Retinal pigment epithelial cell (primary cell): Measurements from ENCODE around the gene SLC7A7.
"Not testable (repeated sequence)": the region's sequence is repeated elsewhere in the genome, so short reads cannot be mapped to it uniquely, and the experiment has no call there.

Experiments
- DNase-seq: peaks from one replicate; pipeline ENCODE4 v3.0.0-alpha.2; 2010; ENCODE audit warnings: low read depth
- H3K4me3 ChIP-seq: 2 replicates; pipeline ENCODE4 v1.5.1; 2011; ENCODE audit warnings: mild to moderate bottlenecking, low read length, control low read depth, moderate library complexity
- TF ChIP-seq, protein P1 (sequence below): conservative IDR thresholded peaks from 2 replicates; pipeline ENCODE4 v1.5.1; 2011; ENCODE audit warnings: low read depth, low read length, control low read depth, inconsistent platforms

The SLC7A7 gene

DNA sequence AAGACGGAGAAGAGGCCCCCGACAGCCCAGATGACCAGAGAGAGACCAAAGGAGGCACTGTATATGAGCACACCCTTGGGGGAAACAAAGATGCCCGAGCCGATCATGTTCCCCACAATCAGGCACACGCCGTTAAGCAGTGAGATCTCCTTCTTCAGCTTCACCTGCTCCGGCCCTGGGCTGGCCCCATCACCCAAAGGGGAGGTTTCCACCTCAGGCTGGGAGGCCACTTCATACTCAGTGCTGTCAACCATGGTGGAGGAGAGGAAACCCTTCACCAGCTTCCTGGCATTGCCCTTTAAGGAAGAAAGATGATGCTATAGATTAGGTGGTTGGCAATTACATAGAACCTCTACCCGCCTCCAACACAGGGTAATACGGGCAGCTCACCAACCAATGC, 2.1 kb downstream of the SLC7A7 start:
- no peak overlapping the region for H3K4me3 ChIP-seq
- TF ChIP-seq, protein P1, sequence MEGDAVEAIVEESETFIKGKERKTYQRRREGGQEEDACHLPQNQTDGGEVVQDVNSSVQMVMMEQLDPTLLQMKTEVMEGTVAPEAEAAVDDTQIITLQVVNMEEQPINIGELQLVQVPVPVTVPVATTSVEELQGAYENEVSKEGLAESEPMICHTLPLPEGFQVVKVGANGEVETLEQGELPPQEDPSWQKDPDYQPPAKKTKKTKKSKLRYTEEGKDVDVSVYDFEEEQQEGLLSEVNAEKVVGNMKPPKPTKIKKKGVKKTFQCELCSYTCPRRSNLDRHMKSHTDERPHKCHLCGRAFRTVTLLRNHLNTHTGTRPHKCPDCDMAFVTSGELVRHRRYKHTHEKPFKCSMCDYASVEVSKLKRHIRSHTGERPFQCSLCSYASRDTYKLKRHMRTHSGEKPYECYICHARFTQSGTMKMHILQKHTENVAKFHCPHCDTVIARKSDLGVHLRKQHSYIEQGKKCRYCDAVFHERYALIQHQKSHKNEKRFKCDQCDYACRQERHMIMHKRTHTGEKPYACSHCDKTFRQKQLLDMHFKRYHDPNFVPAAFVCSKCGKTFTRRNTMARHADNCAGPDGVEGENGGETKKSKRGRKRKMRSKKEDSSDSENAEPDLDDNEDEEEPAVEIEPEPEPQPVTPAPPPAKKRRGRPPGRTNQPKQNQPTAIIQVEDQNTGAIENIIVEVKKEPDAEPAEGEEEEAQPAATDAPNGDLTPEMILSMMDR: no peak

DNA sequence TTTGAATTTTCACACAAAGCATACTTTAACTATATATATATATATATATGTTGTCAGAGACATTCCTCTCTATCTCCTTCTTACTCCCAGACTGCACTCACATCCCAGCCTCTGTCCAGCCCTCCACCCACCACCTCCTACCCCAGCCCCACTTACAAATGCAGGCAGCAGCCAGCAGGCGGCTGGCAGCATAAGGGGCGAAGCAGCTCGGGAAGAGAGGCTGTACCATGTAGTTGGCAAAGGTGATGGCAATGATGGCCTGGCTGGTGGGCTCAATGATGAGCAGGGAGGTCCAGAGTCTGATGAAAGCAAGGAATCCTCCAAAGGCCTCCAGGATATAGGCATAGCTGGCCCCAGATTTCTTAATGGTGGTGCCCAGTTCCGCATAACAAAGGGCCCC, 2.5 kb downstream of the SLC7A7 start:
- no peak for DNase-seq
- TF ChIP-seq, protein P1: no peak
- no peak overlapping the region for H3K4me3 ChIP-seq

More for the DNA sequence above, 2.1 kb downstream of the SLC7A7 start:
- no peak for DNase-seq

DNA sequence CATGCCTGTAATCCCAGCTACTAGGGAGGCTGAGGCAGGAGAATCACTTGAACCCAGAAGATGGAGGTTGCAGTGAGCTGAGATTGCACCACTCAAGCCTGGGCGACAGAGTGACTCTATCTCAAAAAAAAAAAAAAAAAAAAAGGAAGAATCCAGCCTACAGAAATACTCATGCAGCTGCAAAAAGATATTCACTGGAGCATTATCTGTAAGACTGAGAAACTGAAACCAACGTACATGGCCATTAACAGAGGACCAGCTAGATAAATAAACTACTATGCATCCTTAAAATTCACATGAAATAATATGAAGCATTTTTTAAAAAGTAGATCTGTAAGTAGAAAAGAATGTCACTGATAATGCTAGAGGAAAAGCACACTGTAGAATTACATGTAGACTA, 3.5 kb downstream of the SLC7A7 start:
- TF ChIP-seq, protein P1: no peak
- no peak for DNase-seq
- no peak overlapping the region for H3K4me3 ChIP-seq

DNA sequence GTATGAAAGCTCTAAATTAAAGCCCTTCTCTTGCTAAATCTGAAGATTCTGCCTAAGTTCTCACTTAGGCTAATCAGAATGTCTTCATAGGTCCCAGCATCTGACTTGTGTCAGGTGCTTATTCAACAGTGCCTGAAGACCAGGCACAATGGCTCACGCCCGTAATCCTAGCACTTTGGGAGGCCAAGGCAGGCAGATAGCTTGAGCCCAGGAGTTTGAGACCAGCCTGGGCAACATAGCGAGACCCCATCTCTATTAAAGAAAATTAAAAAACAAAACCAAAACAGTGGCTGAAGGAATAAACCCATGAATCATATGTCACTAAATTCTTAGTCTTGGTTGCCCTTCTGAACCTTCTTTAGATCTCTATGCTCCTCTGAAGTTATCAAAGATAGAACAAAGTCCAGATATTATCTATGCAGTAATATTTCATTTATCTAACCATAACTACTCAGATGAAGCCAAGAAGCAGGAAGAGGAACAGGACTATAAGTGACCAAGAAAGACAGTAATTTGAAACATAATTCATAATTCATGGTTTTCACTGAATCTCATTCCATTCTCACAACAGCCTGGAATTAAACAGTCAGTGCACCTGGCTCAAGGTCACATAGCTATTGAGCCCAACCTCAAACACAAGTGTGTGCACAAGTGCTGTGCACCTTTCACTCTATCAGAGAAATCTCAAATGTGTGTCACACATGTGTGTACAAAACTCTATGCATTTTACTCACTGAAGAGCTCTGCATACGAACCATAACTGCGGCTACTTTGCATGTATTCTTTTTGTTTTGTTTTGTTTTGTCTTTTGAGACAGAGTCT, 6.6 kb downstream of the SLC7A7 start:
- no peak overlapping the region for H3K4me3 ChIP-seq
- TF ChIP-seq, protein P1: no peak
- no peak for DNase-seq

DNA sequence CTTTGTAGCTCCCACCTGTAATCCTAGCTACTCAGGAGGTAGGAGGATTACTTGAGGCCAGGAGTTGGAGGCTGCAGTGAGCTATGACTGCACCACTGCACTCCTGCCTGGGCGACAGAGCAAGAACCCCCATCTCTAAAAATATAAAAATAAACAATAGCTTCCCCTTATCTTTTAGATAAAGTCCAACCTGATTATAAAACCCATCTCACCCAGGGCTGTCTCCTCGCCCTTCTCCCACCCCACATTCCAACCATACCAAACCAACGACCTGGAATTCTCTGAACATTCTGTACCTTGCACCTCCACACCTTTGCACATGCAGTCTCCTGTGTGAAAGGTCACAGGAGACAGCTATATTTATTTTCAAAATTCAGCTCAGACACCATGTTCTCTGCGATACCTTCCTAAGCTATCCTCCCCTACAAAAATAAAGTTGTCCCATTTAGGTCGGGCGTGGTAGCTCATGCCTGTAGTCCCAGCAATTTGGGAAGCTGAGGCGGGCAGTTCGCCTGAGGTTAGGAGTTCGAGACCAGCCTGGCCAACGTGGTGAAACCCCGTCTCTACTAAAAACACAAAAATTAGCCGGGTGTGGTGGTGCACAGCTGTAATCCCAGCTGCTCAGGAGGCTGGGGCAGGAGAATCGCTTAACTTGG, 7.7 kb downstream of the SLC7A7 start:
- TF ChIP-seq, protein P1: no peak
- H3K4me3 ChIP-seq: no peak overlapping the region
- no peak for DNase-seq

DNA sequence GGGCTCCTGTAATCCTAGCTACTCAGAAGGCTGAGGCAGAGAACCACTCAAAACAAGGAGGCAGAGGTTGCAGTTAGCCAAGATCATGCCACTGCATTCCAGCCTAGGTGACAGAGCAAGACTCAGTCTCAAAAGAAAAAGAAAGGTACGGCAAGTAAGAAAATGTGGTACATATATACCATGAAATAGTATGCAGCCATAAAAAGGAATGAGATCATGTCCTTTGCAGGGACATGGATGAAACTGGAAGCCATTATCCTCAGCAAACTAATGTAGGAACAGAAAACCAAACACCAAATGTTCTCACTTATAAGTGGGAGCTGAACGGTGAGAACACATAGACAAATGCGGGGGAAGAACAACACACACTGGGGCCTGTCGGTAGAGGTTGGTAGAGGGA, 10.0 kb downstream of the SLC7A7 start:
- not testable (repeated sequence) for DNase-seq, H3K4me3 ChIP-seq

DNA sequence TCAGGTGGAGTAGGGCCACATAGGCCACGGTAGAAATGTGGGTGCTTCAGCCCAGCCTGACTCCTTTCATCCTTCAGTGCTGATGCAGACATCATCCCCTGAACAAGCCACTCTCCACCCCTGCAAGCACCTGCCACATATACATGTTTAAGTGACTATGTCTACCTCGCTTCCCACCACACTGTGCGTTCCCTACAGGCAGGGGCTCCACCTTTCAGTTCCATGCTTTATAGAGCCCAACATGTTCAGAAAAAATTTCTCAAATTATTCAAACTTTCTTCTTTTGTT, 11.6 kb downstream of the SLC7A7 start:
- TF ChIP-seq, protein P1: no peak
- H3K4me3 ChIP-seq: no peak overlapping the region
- no peak for DNase-seq
